Measurements from ENCODE around the gene TEX29.

TEX29 gene

GRCh38 chr13:111344471-111345191, 24.2 kb downstream of the TEX29 start:
- no peak for DNase-seq

DNA sequence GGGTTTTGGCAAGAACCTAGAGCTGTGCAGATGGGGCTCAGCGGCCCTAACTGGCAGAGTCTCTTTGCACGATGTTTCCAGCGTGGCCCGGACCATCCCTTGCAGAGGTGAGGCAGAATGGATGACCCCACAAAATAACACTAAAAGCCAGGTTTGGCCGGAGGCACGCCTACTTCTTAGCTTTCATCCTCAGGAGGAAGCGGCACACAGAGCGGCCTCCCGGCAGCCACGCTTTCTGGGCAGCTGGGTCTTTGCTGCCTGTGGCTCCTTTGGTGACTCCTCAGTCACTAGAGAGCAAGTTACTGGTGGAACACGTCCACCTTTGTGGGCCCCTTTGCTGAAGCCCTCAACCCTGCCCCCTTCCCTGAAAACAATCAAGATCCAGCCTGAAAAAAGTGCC, 25.2 kb downstream of the TEX29 start:
- DNase-seq: no peak

- DNase-seq: no peak
Observed at GRCh38 chr13:111346101-111346680, 25.7 kb downstream of the TEX29 start.

DNA sequence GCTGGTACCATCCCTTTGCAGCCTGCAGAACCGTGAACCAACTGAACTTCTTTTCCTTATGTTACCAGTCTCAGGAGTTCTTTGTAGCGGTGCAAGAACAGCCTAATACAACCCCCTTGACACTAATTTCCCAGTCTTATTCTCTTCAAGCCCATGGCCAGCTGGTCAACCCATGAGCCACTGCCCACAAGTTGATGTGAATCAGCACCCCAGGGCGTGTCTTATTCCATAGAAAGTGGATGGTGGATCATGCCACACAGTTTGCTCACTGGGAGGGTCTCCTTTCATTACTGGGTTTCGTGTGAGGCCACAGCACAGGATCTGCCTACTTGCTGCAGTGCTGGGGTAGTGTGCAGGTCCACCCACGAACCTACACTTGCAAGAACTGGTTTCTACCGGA, 27.0 kb downstream of the TEX29 start:
- no peak for DNase-seq

DNA sequence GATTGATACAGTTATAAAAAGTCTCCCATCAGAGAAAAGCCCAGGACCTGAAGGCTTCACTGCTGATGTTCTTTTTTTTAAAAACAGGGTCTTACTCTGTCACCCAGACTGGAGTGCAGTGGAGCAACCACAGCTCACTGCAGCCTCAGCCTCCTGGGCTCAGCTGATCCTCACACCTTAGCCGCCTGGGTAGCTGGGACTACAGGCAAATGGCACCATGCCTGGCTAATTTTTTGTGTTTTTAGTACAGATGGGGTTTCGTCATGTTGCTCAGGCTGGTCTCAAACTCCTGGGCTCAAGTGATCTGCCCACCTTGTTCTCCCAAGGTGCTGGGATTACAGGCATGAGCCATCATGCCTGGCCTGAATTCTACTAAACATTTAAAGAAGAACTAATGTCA, 33.1 kb downstream of the TEX29 start:
- no peak for DNase-seq

GRCh38 chr13:111354789-111355188, 34.3 kb downstream of the TEX29 start:
- DNase-seq: no peak

DNA sequence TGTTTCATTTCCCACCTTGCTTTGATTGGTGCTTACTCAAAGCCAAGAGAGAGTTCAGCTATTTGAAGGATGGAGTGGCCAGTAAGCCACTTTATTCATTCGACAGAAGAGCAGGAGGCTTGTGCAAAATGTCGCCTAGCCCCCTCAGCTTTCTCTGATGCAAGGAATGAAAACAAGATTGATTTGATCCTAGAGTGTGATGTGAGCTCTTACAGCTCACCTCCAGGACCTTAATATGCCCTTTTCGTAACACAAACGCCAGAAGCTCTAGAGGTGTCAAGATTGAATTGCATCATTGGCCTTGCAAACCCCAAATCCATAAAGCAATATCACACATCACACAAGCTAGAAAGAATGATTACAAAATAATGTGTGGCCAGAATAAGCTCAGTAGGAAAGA, 36.4 kb downstream of the TEX29 start:
- no peak for DNase-seq

DNA sequence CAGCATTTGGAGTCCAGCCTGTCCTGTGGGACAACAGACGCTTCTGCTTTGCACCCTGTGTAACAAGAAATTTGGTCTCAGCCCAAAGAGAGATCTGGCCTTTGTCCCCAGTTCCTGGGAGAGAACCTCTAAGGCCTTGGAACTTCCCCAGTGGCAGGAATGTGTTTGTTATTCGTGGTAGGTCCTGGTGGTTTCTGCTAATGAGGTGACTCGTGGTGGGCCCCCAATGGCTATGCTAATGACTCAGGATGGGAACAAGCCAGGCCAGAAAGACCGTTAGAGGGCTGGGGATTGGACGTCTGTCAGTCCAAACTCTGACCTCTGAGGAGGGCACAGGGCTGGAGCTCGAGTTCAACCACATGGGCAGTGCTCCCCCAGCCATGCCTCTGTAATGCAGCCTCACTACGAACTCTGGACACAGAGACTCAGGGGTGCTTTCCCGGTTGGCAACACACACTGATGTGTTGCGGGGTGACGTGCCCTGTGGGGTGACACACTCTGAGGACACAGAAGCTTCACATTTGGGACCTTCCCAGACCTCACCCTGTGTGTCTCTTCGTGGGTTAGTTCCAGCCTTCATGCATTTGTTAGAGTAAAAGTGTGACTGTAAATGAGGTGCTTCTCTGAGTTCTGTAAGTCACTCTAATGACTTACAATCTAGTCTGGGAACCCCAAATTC, 38.9 kb downstream of the TEX29 start:
- DNase-seq: no peak

DNA sequence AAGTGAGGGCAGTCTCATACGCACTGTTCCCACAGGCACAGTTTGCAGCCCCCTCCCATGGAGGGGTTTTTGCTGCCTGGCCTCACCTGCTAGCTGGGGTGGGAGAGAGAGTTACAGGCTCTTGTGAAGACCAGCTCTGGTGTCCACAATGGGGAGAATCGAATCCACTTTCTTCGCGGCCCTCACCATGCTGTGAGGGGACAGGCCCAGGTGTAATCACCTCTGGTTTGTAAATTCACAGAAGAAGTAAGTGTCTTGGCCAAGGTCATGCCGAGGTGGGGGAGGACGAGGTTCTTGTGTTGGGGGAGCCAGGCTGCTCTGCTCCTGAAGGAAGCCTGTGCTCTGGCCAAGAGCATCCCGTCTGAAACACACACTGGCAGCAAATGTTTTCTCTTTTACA, 39.5 kb downstream of the TEX29 start:
- no peak for DNase-seq

DNA sequence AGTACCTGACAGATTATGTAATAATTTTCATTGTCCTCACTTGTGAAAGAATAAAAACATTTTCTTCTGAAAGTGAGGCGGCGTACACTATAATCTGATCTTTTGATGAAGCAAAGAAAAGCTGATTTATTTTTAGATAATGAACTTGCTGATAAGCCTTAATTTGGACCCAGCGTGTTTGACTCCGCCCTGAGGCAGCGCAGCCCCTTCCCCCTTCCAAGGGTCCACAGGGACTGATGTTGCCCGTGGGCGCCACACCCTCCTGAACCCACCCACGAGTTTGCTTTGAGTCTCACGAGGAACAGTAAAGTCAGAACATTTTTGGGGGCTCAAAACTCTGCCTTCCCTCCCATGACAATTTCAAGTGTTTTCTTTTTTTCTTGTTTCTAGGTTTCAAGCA, 40.0 kb downstream of the TEX29 start:
- no peak for DNase-seq

DNA sequence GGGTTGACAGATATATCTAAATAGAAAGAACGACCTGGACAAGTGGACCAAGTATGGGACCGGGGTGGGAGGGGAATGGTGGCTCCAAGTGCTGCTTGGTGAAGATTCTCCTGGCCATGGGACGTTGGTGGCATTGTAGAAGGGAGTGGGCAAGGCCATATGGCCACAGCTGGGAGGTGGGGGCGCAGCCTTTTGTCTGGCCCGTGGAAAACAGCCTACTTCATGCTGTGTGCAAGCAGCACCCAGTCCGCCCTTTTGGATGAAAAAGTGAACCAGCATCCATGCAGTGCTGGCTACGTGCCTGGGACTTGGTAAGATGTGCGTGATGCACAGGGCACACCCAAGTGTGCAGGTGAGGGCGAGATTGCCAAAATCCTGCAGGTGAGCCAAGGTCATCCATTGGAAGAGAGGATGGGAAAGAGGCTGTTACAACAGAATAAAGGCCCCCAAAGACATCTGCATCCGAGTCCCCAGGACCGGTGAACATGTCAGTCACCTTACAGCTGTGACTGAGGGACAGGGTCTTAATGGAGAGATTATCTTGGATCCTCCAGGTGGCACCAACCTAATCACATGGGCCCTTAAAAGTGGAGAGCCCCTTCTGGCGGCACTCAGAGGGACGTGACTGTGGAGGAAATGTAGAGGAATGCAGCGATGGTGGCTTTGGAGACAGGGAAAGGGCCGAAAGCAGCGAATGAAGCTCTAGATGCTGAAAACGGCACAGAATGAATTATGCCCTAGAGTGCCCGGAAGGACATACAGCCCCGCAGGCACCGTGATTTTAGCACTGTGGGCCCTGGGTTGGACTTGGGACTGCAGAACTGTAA, 40.8 kb downstream of the TEX29 start:
- no peak for DNase-seq

GRCh38 chr13:111361873-111362648, 41.6 kb downstream of the TEX29 start:
- no peak for DNase-seq

DNA sequence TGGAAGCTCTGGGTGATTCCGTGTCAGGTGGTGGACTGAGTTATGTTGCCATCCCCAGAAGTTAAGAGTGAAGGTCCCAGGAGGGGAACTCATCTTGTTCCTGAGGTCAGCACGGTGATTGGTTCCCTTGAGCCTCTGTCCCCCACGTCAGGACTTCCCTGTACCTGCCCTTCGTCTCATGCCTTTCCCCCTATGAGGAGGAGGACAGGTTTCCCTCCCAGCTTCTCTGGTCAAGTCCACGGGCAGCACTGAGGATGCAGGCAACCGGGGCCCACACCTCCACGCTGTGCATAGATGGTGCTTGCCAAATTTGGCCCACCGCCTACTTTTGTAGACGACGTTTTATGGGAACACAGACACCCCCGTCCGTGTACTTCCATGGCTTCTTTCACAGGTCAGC, 42.7 kb downstream of the TEX29 start:
- no peak for DNase-seq

DNA sequence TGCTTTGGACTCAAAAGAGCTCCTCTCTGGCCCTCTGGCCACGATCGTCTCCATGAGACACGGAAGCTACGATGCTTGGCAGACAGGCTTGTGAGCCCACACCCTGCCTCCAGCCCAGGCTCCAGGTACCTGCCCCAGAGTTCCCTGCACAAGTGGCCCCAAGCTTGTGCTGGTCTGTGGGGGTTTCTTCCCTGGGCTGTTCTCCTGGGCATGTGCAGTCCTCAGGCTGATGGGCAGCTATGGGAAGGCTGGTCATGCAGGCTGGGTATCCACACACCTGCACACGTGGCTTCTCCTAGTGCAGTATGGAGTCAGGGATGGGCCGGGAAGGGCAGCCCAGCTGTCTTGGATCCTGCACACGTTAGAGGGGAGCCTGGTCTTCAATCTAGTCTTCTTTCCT, 43.1 kb downstream of the TEX29 start:
- no peak for DNase-seq

- no peak for DNase-seq
Observed at GRCh38 chr13:111365149-111366005, 44.9 kb downstream of the TEX29 start.

- DNase-seq: no peak
Observed at GRCh38 chr13:111367340-111367739, 46.9 kb downstream of the TEX29 start.

- no peak for DNase-seq
Observed at GRCh38 chr13:111368091-111368490, 47.6 kb downstream of the TEX29 start.

GRCh38 chr13:111370147-111370546, 49.7 kb downstream of the TEX29 start:
- DNase-seq: no peak

DNA sequence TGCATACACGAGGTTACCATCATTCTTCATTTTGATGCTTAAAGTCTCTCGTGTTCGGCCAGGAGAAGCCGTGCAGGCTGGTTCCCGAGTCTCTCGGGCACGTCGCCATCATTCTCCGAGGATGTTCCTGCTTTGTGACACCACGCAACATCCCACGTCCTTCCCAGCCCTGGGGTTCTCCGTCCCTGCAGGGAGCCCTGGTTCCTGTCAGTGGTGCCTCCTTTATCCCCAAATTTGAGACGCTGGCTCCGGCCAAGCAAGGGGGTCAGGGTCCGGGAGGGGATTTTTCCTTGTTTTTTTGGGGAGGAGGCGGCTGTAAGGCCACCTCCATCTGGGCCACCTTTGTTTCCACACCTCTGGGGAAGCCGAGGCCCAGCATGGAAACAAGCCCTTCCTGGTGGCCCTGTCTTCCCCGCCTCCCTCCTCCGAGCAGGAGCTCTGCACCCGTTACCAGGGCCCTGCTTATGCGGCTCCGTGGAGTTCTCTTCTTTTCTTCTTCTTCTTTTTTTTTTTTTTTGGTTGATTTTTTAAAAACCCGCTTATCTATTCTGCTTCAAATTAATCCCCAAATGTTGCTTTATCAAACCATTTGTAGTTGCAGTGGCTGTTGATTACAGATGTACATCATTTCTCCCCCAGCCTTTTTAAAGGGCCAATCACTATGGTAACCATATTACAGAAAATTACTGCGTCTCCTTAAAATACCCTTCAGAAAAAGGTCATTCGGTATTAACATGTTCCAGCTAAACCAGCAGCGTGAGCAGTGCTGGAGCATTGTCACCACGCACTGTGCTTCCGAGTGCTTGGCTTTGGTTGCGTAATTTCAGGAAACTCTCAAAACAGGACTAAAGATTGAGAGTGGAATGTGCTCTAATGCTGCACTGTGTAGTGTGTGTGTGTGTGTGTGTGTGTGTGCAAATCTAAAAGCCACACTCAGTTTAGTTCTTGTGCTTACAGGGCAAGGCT, 50.4 kb downstream of the TEX29 start:
- DNase-seq: no peak

GRCh38 chr13:111371720-111372119, 51.3 kb downstream of the TEX29 start:
- DNase-seq: no peak

Measured in activated CD4-positive, CD25-positive, alpha-beta regulatory T cell treated with anti-CD3 and anti-CD28 coated beads, Interleukin-2, amount 50 U/mL, for 72 hours (primary cell).